Coronary artery (tissue), 2 donors: Measurements from ENCODE around the gene ZNF552.
"Not testable (repeated sequence)": the region's sequence is repeated elsewhere in the genome, so short reads cannot be mapped to it uniquely, and the experiment has no call there.

Experiments used
- DNase-seq: peaks from one replicate; pipeline ENCODE4 v3.0.0-alpha.2; 2017; ENCODE audit warnings: low spot score
- H3K27ac ChIP-seq, 2 donors: fragments of 200-600 bp; sonication (generic); one replicate each; pipeline ENCODE4 v1.5.1; 2016 to 2019
- H3K4me3 ChIP-seq: fragments of 200-600 bp; sonication (generic); 2 replicates; pipeline ENCODE4 v1.5.1; 2016; ENCODE audit warnings: mild to moderate bottlenecking, moderate library complexity
- TF ChIP-seq, protein P1 (sequence below): fragments of 200-600 bp; sonication (generic); IDR thresholded peaks from one replicate; pipeline ENCODE4 v1.5.1; 2019; ENCODE audit warnings: antibody characterized with exemption

The ZNF552 gene

DNA sequence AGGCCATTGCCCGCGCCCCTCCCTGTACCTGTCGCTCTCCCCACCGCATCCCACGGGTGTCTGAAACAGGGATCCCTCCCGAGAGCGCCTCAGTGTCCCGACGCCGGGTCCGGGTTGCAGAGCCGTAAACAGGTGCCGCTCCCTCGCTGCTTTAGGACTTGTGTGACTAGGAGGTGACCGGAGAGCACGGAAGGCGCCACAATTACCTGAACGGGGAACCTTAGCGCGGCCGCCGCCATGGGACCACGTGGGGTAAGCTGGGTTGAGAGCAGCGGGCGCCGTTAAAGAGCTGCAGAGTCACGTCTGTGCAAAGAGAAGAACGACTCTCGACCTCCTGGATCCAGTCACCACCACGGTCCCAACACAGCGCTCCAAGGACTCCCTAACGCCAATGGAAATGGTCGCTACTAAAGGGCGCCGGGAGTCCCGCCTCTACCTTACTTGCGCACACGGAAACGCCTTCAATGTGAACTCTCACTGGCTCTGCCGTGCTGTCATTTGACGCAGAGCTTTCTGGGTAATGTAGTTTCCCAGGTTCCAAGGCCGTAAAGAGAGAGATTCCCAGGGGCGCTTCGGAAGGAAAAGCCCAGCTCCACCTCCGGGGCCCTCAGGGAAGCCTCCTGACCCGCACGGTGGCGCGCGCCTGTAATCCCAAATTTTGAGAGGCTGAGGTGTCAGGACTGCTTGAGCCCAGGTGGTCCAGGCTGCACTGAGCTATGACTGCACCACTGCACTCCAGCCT is at the start of gene ZNF552:
Gene ZNF552 (minus strand): TSS at position 409 of the 742 bp plus-strand sequence. CDS start 170 bp downstream, at position 239.
- DNase-seq = peak; percentile 90
- Histone ChIP-seq H3K27ac (peak within 1 kb of the TSS; percentile 58 to 83), H3K4me3 (peak within 1 kb of the TSS; percentile 89)
- TF ChIP-seq, protein P1, sequence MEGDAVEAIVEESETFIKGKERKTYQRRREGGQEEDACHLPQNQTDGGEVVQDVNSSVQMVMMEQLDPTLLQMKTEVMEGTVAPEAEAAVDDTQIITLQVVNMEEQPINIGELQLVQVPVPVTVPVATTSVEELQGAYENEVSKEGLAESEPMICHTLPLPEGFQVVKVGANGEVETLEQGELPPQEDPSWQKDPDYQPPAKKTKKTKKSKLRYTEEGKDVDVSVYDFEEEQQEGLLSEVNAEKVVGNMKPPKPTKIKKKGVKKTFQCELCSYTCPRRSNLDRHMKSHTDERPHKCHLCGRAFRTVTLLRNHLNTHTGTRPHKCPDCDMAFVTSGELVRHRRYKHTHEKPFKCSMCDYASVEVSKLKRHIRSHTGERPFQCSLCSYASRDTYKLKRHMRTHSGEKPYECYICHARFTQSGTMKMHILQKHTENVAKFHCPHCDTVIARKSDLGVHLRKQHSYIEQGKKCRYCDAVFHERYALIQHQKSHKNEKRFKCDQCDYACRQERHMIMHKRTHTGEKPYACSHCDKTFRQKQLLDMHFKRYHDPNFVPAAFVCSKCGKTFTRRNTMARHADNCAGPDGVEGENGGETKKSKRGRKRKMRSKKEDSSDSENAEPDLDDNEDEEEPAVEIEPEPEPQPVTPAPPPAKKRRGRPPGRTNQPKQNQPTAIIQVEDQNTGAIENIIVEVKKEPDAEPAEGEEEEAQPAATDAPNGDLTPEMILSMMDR = no peak

DNA sequence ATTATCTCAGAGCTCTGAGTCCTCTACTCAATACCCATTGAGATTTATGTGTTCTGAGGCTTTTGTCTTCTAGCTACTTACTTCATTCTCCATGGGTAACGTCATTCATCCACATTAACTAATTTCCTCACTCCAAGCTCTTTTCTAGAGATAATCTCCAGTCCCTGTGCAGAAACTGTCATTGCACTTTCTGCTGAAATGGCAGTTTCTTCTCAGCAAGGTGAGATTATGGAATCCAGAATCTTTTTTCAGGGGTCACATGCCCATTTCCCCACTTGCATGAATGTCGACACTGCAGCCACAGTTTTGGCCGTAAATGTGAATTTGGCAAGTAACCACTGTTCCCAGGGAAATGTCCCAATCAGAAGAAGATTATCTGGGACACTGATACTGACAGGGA is 47.6 kb upstream of the ZNF552 start:
- not testable (repeated sequence) for H3K4me3 ChIP-seq, DNase-seq, H3K27ac ChIP-seq

DNA sequence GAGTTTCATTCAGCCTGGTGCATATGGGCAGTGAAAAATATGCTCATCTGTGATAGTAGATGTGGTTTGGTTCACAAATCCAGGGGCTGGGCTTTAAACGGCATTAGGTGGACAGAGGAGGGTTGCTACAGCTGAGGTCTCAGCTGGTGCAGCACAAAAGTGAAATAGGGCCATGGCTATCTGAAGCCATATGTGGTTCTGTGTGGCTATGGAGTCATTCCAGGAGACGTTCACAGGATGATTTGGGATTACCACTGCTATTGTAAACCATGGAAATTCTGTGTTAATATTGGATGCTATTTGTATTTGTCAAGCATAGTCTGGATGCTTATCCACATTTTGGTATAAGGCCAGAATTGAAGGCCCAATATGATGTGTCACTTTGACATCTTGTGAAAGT is 39.4 kb upstream of the ZNF552 start:
- DNase-seq, H3K4me3 ChIP-seq, H3K27ac ChIP-seq: not testable (repeated sequence)

DNA sequence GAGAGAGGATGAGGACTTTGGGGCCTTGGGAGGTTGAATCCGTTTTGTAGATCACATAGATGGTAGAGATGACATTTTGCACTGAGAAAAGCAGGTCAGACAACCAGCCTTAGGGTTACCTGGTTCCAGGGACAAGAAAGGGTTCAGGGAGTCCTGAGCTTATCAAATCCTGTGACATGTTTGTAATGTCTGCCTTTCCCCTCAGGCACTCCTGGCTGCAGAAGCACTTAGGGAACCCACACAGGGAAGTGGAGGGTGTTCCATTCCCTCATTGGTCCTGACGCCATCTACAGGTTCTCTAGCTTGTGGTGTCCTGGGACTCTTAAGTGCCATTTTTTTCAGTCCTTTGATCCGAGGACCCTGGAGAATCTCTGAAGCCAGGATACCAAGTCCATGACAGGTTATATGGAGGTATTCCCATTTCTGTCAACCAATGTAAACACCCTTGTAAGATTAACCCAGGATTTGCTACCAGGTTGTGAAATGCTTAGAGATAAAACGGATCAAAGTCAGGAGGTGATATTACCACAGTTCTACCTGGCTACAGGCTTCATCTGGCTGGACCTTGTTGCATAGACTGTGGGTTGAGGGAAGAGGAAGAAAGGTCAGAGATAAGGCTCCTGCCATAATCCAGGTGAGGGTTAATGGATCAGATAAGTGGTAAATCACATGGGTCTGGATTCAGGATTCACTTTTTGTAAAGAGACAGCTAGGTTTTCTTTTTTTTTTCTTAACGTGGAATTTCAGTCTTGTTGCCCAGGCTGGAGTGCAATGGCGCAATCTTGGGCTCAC is 37.3 kb upstream of the ZNF552 start:
- not testable (repeated sequence) for H3K27ac ChIP-seq, H3K4me3 ChIP-seq, DNase-seq

DNA sequence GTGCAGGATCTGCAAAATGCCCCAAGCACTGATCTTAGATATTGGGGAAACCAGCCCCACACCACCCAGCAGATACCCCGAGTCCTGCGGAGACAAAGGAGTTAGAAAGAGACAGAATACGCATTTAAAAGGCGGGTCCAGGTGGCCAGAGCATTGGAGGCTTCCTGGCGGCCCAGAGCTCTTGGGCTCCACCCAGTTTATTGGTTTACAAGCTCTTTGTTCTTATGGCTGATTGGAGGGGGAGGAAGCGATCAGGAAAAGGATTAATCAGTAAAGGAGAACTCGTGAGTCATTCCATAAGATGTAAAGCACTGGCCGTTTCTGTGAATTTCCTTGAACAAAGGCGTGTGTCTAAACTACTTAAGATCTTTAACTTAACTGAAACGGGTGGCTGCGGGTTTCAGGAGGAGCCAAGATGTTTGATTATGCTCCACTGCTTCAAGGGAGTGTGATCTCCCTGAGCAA is 35.9 kb upstream of the ZNF552 start:
- no peak for DNase-seq
- no peak overlapping the region for H3K27ac ChIP-seq
- peak overlapping the region; percentile 84 for H3K4me3 ChIP-seq
- TF ChIP-seq, protein P1 = no peak

GRCh38 chr19:57849666-57850473 is 35.2 kb upstream of the ZNF552 start, which contains the start of gene ZNF587:
Gene ZNF587, plus strand, starts transcription at chr19:57849859. Its CDS starts 180 bp downstream, at chr19:57850039.
- Histone ChIP-seq H3K4me3 (peak within 1 kb of the TSS; percentile 84), H3K27ac (peak within 1 kb of the TSS; percentile 36 to 72)
- DNase-seq = peak; percentile 74

DNA sequence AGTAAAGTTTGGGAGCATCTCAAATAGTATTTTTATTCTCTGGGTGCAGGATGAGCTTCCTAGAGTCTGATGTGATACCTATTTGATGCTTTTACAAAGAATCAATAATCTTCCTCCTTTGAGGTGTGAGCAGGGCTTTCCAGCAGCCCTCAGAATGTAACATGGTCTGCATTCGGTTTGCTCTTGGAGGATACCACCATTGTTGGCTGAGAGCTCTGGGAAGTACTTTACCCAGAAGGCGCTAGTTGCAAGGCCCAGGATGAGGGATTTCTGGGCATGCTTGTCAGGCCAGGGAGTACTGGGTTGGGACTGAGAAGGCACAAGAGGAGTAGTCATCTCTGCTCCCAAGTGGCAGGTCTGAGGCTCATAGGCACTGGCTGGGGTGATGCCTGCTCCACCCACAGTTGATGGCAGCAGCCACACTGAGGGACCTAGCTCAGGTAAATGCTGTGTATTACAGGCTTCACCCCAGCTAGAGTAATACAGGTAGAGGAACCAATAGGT is 34.5 kb upstream of the ZNF552 start:
- DNase-seq, H3K27ac ChIP-seq: not testable (repeated sequence)
- peak overlapping the region; percentile 84 for H3K4me3 ChIP-seq

DNA sequence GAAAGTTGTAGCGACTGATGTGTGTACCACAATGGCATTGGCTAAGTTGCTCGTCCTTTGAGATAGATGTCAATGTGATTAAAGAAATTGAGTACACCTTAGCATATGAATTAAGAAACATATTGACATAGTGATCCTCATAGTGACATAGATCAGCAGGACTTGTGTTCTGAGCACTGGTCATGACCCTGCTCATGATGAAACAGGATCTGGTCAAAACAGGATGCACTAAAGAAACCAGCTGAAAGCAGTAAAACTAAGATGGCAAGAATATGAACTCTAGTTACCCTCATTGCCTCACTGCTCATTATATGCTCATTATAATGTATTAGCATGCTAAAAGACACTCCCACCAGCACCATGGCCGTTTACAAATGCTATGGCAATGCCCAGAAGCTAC is 32.5 kb upstream of the ZNF552 start:
- not testable (repeated sequence) for H3K4me3 ChIP-seq, DNase-seq, H3K27ac ChIP-seq

GRCh38 chr19:57841122-57841763 is 26.5 kb upstream of the ZNF552 start:
- no peak for DNase-seq
- Histone ChIP-seq H3K4me3 (no peak overlapping the region), H3K27ac (no peak overlapping the region)
- TF ChIP-seq, protein P1 = no peak

GRCh38 chr19:57838622-57839191 is 24.0 kb upstream of the ZNF552 start:
- not testable (repeated sequence) for H3K4me3 ChIP-seq, H3K27ac ChIP-seq, DNase-seq

DNA sequence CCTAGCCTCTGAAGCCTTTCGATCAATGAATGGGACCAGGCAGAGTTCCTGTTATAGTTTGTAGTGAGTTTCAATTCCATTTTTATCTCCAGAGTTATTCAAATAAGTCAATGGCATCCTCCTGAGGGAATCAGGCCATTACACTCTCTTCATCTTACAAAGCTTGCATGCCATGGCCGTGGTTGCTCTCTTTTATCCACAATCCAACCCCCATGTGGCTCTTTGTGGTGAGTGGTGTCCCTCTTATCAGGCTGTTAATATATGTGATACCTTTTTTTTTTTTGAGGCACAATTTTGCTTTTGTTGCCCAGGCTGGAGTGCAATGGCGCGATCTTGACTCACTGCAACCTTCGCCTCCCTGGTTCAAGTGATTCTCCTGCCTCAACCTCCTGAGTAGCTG is 22.3 kb upstream of the ZNF552 start:
- DNase-seq, H3K27ac ChIP-seq: not testable (repeated sequence)

More for the DNA sequence above, 22.3 kb upstream of the ZNF552 start:
- H3K4me3 ChIP-seq = not testable (repeated sequence)
